AG08396 (cell line): ENCODE results near the gene ZNF454.
A peak's percentile ranks its signal among the peaks of the same experiment; 100 is the strongest.

Experiments
- DNase-seq: peaks from one replicate; pipeline ENCODE4 v3.0.0; 2012; ENCODE audit warnings: low spot score, mixed read lengths

Gene ZNF454

DNA sequence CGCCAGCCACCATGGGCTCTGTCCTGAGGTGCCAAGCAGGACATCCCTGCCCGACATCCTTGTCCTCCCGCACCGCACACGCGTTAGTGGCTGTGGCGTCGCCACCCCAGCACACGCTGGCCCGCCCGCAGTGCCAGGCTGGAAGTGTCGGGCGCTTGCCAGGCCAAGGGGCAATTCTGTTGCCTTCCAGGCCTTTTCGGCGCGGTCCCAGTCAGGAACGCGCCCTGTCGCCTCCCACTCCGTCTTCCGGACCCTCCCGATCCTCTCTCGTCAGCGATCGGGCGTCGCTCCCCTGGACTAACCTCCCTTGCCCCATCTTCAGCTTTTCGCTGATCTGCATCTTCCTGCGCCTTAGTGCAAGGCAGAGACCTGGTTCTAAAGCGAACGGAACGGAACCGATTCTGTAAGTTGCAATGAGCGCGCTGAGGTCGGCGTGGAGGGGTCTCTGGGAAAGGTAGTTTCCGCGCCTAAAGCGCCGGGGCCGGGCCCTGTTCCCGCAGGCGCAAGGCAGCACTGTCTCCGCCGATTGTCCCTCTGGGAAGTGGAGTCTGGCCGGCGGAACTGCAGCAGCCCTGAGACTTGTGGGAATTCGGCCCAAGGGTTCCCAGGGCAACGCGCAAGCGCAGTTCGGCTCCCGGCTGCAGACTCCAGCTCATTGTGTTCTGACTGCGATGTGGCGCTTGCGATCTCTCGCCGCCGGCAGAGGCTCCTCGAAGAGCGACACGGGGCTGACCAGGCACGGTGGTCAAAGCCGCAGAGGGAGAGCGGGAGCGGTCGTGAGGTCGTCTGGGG lies at the start of gene ZNF454:
TSS of gene ZNF454 (plus strand) at position 630 of the 792 bp plus-strand sequence. CDS start 1,594 bp downstream, outside the sequence.
- peak; percentile 96 for DNase-seq

DNA sequence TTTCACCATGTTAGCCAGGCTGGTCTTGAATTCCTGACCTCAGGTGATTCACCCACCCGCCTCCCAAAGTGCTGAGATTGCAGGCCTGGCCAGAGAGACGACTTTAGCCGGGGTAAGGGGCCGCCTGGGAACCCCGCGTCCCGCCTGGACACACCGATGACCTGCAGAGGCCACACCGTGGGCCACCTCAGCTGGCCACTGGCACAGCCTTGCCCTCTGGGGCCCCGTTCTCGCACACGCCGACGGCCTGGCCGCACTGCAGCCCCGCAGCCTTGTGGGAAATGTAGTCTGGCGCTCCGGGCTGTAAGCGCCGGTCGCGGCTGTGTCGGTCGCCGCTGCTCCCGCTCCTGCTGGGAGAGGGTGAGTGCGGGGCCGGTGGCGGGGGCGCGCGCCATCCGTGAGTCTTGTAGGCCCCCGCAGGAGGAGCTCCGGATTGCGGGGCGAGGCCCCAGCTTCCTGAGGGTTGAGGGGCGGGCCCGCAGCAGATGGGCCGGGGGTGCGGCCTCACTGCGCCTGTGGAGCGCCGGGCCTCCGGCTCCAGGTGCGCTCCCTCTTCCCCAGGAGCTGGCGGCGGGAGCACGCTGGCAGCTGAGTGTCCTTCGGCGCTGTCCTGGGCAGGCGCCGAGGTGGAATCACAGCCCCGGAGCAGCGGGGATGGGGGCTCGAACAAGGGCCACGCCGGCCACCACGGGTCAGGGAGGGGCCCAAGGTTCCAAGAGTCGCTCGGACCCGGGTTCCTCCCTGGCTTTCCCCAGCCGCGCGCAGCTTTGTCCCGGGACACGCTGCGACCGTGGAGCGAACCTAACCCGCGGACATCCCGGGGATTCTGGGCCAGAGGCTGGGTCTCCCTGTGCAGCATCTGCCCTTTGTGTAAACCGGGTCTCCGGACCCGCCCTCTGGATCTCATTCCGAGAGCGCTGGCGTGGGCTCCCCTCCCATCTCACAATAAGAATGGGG lies 45.1 kb upstream of the ZNF454 start, which contains the start of gene ZFP2:
TSS of gene ZFP2 (plus strand) at position 299 of the 957 bp plus-strand sequence. CDS start 35,401 bp downstream, outside the sequence.
- DNase-seq = peak; percentile 78

DNA sequence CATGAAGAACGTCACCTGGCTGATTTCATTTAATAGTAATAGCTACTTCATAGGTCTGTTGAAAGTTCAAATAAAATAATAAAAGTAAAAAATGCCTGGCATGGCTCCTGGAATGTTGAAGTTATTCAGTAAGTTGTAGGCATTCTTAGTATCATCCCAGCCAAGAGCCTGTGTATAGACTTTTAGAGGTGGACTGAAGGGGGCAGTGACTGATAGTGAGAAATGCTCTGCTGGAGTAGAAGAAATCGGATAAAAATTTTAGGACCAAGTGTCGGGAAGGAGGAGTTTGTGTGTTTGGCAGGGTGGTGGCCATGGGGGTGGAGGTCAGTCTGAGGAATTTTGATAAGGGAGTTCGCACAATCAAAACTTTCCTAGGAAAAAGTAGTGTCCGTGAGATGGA lies 41.7 kb upstream of the ZNF454 start:
- no peak for DNase-seq

DNA sequence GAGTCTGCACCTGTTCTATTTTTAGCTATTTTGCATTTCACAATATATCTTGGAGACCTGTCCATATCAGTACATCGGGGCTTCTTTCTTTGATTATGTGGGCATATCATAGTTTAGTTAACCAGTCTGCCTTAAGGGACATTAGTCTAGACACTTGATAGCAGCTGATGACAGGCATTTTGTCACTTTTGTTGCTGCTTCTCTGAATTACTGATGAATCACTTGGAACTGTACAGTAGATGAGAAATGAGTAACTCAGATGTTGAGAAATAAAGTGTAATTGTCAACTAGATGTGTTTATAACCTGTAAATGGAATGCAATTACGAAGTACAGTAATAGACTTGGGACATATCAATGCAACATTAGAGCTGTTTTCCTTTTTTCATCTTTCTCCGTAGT lies 38.1 kb upstream of the ZNF454 start:
- no peak for DNase-seq

DNA sequence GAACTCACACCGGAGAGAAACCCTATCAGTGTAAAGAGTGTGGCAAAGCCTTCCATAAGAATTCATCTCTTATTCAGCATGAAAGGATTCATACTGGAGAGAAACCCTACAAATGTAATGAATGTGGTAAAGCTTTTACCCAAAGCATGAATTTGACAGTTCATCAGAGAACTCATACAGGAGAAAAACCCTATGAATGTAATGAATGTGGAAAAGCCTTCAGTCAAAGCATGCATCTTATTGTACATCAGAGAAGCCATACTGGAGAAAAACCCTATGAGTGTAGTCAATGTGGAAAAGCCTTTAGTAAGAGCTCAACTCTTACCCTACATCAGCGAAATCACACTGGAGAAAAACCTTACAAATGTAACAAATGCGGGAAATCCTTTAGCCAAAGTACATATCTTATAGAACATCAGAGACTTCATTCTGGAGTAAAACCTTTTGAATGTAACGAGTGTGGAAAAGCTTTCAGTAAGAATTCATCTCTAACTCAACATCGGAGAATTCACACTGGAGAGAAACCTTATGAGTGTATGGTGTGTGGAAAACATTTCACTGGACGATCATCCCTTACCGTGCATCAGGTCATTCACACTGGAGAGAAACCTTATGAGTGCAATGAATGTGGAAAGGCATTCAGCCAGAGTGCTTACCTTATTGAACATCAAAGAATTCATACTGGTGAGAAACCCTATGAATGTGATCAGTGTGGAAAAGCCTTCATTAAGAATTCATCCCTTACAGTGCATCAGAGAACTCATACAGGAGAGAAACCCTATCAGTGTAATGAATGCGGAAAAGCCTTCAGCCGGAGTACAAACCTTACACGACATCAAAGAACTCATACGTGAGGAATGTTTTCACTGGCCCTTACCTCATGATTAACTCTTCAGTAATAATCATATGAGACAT lies 8.9 kb upstream of the ZNF454 start:
- no peak for DNase-seq

DNA sequence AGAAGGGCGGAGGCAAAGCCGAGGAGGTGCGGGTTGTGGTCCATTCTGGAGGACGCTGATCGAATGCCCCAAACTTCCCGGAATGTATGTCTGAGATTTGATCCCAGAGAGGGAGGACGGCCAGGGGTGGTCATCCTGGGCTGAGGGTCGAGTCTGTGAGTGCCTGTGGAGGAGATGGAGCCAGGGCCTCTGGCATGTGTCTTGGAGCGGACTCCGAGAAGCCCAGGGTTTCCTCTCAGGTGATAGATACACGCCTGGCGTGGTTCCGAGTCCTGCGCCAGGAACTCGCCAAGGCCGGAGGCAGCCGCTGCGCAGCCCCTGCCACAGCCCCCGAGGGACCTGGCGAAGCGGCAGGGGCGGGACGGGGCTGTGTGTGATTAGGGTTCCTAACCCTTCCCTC lies 363 bp downstream of the ZNF454 start:
- DNase-seq = no peak

DNA sequence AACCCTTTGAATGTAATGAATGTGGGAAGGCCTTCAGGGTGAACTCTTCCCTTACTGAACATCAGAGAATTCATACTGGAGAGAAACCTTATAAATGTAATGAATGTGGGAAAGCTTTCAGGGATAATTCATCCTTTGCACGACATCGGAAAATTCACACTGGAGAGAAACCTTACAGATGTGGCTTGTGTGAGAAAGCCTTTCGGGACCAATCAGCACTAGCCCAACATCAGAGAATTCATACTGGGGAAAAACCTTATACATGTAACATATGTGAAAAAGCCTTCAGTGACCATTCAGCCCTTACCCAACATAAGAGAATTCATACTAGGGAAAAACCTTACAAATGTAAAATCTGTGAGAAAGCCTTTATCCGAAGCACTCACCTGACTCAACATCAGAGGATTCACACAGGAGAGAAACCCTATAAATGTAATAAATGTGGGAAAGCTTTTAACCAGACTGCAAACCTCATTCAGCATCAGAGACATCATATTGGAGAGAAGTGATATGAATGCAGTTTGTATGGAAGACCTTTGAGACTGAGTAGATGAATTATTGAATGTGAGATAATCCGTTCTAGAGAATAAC lies 24.6 kb downstream of the ZNF454 start:
- DNase-seq = no peak

DNA sequence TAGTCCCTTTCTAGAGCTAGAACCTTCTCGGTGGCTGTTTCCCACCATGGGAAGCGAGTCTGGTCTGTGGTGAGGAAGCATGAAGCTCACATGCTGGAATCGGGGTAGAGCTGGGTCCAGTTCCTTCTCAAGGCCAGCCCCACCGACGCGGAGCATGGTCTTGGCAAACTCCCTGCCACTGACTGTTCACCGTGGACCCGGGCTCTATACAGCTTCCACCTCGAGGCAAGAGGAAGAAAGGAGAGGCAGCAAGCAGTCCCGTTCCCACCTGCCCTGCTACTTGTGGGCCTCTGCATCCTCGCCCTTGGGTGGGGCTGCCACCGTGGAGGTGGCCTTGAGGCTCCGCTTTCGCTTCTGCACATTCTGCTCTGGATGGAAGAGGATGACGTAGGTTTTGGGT lies 40.4 kb downstream of the ZNF454 start:
- no peak for DNase-seq

DNA sequence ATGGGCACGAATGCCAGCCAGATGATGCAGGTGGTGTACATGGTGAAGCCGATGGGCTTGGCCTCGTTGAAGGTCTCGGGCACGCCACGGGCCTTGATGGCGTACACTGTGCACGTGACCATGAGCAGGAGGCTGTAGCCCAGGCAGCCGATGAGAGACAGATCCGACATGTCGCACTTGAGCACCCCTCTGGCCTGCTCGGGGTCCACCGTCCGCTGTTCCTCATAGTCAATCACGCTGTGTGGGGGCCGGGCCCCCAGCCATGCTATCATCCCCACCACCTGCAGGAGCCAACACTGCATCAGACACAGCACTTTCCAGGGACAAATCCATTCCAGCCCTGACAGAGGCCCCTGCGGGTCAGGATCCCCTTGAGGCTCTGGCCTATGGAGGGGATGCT lies 41.9 kb downstream of the ZNF454 start:
- no peak for DNase-seq

DNA sequence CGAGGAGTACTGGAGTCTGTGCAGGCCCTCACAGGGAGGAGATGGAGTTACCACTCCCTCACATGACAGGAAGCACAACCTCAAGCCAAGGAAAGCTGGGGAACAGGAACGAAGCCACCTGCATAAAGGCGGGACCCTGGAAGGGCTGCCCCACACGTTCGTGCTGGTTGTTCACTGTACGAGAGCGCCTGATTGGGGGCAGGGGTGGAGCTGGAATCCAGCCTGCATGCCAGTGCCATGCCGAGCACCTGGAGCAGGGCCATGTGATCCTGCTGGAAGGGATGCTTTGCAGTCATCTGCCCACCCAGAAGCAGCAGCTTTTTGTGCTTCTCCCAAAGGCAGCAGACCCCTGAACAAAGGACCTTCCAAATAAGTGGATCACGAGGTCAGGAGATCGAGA lies 42.7 kb downstream of the ZNF454 start:
- no peak for DNase-seq

DNA sequence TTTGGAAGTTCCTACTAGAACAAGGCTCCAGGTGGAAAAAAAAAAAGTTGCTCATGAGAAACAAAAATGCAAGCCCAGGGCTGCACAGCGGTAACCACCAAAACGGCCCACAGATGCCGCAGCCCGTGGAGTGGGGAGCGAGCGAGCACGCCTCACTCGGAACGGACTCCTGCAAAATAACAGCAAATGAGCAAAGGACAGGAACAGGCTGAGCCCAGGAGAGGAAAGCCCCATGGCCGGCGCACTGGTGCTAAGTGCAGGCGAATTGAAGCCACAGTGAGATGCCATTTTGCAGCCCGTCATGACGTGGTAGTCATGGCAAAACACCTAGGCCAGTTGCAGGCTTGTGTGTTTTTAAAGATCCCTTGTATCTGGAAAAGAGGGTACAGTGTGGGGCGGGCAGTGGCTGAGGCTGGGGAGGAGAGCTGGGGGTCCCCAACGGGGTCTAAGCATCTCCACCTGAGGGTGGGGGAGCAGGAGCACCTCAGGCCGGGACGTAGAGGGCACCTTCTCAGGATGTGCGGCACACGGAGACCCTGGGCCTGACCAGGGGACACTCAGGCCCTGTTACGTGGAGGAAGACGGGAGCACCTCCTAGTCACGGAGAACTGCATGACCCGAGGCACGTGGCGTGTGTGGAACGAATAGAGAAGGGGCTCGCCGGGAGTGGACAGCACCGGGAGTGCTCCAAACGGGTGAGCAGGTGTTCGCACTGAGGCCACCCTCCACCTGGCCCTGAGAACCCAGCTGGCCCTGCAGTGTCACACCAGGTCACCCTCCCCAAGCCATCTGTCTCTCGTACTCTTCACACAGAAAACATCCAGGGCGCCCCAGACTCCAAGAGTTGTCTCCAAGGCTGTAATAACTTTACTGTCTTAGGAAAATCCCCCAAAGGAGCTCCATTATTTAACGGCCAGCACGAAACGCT lies 43.4 kb downstream of the ZNF454 start:
- no peak for DNase-seq

DNA sequence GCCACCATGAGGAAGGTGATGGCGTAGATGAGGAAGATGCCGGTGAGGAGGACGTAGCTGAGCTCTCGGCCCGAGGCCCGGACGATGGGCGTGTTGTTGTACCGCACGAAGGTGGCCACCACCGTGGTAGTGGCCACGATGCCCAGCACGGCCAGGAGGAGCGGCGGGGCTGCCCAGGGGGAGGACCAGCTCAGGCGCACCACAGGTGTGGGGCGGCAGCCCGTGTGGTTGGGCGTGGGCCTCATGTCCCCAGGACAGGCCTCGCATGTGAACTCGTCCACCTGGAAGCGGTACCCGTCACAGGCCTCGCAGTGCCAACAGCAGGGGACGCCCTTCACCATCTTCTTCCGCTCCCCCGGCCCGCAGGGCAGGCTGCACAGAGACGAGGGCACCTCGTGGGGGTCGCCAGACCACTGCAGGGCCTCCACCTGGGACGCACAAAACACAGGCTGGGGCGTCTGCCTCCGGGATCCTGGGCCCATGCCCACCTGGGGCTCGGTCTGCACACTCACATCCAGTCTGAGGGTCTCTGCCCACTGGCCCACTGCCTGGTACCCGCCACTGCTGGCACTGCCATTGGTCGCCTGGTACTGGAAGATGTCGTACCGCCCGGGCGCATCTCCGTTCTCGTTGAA lies 45.4 kb downstream of the ZNF454 start:
- DNase-seq = no peak

DNA sequence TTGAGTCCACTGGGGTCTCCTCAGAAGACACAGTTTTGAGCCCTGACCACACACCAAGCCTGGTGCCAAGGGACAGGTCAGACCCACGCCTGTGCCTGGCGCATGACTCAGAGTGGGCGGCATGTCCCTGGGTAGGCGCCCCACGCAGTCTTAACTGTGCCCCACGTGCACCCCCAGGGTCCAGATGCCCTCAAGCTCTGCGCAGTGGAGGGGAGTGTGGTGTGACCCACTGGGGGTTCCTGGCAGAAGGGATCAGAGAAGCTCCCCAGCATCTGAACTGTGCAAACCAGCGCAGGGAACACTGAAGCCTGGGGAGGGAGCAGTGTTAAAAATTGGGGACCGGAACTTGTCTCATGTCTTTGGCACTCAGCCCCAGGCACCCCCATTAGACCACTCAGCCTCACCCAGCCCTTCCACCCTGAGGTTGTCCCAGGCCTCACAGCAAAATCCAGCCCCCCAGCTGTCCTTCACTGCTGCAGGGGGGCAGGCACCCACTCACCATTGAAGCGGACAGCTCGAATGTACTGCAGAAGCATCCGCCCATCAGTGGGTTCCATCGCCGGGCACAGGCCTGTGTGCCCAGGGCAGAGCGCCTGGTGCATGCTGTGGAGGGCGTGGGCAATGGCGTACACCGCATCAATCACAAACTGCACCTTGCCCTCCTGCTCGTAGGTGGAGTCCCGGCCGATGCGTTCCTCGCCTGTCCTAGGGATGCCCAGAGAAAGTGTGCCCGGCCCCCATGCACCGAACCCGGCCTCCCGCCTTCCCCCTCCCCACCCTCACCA lies 47.6 kb downstream of the ZNF454 start:
- DNase-seq = no peak

DNA sequence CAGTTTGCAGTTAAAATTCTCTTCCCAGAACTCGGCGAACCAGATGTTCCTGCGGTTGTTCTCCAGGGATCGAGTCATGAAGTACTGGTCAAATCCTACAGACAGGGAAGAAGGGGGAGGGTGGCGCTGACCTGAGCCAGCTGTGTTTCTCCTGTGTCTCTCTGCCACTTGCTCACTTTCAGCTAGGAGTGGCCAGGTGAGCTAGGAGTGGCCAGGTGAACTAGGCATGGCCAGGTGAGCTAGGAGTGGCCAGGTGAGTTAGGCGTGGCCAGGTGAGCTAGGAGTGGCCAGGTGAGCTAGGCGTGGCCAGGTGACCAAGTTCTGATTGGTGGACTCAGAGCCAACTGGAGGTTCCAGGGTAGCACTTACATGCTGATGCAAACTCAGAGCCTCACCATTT lies 48.3 kb downstream of the ZNF454 start:
- DNase-seq = no peak

DNA sequence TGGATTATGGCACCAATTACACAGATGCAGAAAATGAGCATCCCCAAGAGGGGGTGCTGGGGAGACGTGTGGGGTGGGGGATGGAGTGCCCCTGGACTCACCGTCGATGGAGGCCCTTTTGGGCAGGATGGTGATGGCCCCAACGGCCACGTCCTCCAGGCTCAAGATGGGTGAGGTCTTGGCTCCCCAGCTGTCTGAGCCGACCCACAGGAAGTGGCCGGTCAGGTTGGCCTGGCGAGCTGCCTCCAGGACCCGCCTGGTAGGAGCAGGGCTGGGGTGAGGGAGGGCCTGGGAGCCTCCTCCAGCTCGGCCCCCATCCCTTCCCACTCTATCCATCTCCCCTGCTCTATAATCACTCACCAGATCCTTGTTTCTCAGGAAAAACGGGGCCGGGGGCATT lies 49.5 kb downstream of the ZNF454 start:
- no peak for DNase-seq

DNA sequence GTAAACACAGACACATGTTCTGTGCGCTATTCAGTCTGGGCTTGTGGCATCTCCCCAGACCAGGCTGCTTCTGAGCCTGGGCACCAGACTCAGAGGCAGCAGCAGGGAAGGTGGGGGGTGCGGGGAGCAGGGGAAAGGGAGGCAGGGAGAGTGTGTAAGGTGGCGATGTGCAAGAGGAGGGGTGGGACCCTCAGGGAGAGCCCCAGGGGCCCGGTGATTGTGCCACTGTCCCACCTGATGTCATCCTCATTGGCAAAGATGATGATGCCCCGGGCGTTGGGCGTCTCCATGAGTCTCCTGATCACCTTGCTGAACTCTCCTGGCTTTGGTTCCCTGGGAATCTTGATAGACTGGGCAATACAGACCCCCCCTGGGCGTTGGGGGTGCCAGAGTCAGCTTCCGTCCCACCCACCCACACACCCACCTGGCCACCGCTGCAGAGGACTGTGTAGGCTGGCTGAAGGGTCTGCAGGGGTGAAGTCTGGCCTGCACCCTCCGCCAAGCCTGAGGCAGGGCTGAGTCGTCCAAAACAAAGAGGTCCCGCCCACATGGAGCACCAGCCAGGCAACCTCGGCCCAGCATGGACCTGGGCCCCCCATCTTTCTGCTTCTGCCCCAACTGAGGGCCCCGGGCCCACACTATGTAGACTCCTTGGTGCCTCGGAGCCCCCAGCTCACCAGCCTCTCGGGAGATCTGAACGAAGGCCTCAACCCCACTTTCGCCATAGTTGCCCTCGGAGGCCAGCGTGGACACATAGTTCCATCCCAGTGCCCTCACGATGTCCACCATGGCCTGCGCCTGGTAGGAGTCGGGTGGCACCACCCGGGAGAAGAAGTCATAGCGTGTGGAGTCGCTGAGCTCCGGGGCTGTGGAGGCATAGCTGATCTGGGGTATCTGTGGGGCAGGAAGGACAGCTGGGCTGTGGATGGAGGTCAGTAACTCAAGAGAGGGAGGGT lies 50.5 kb downstream of the ZNF454 start:
- no peak for DNase-seq

DNA sequence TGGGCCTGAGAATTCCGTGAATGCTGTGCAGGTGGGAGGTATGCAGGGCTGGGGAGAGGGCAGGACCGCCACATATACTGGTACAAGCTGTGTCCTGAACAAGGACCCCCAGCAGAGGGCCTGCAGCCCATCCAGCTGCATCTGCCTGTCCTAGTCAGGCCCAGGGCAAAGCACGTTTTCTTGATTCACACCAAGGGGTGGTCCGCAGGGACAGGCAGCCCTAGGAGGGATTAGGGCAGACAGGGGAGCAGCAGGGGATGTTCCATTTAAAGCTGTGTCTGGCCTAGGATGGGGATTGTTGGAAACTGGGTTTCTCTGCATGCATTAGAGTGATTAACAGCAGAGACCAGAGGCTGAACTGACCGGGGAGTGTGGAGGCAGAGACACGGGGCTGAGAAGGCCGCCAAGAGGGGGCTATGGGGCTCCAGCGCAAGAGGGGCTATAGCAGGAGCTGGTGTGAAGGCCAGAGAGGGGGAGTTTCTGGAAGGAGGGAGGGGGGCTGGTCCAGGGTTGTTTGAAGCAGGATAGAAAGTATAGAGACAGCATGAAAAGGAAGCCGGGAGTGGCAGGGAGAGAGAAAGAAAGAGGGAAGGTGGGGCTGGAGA lies 51.4 kb downstream of the ZNF454 start:
- no peak for DNase-seq
